GM23248 (cell line): Measurements from ENCODE around the gene HEATR5B. TPM values are rescaled to one million over a fixed set of nuclear protein-coding genes. Genes with fewer than 3 reads are reported as not detected.

Experiments used
- DNase-seq: peaks from one replicate; pipeline ENCODE4 v3.0.0-alpha.2; 2015
- H2AFZ ChIP-seq: fragments of 200-600 bp; sonication (generic); 2 replicates; pipeline ENCODE4 v1.6.1; 2016; ENCODE audit warnings: antibody characterized with exemption
- H3F3A ChIP-seq: fragments of 200-600 bp; sonication (generic); 2 replicates; pipeline ENCODE4 v1.6.1; 2016; ENCODE audit warnings: mild to moderate bottlenecking, antibody characterized with exemption, mixed run types; ENCODE audit not compliant: insufficient read depth
- H3K27ac ChIP-seq: fragments of 200-600 bp; sonication (generic); 2 replicates; pipeline ENCODE4 v1.5.1; 2016; ENCODE audit warnings: mild to moderate bottlenecking
- H3K27me3 ChIP-seq: fragments of 200-600 bp; sonication (generic); replicated peaks from 2 replicates; pipeline ENCODE4 v1.6.1; 2016; ENCODE audit warnings: mild to moderate bottlenecking; ENCODE audit not compliant: insufficient read depth
- H3K36me3 ChIP-seq: fragments of 200-600 bp; sonication (generic); 2 replicates; pipeline ENCODE4 v1.6.1; 2016; ENCODE audit warnings: low read depth, mild to moderate bottlenecking
- H3K4me1 ChIP-seq: fragments of 200-600 bp; sonication (generic); 2 replicates; pipeline ENCODE4 v1.6.1; 2016; ENCODE audit warnings: mild to moderate bottlenecking; ENCODE audit not compliant: insufficient read depth
- H3K4me2 ChIP-seq: fragments of 200-600 bp; sonication (generic); one replicate; pipeline ENCODE4 v1.6.1; 2016; ENCODE audit warnings: mild to moderate bottlenecking; ENCODE audit not compliant: unreplicated experiment
- H3K4me3 ChIP-seq: fragments of 200-600 bp; sonication (generic); 2 replicates; pipeline ENCODE4 v1.5.1; 2016; ENCODE audit warnings: mild to moderate bottlenecking
- H3K79me2 ChIP-seq: fragments of 200-600 bp; sonication (generic); 2 replicates; pipeline ENCODE4 v1.6.1; 2016; ENCODE audit warnings: mild to moderate bottlenecking; ENCODE audit not compliant: insufficient read depth
- H3K9ac ChIP-seq: fragments of 200-600 bp; sonication (generic); 2 replicates; pipeline ENCODE4 v1.6.1; 2016; ENCODE audit warnings: mild to moderate bottlenecking
- H3K9me2 ChIP-seq: fragments of 200-600 bp; sonication (generic); 2 replicates; pipeline ENCODE4 v1.6.1; 2016; ENCODE audit warnings: mixed run types, mild to moderate bottlenecking, moderate library complexity; ENCODE audit not compliant: insufficient read depth
- H3K9me3 ChIP-seq: fragments of 200-600 bp; sonication (generic); one replicate; pipeline ENCODE4 v1.6.1; 2017; ENCODE audit warnings: low read depth
- H4K20me1 ChIP-seq: fragments of 200-600 bp; sonication (generic); 2 replicates; pipeline ENCODE4 v1.6.0; 2016; ENCODE audit not compliant: insufficient read depth
- EZH2 ChIP-seq: fragments of 200-600 bp; sonication (generic); IDR thresholded peaks from 2 replicates; pipeline ENCODE4 v1.6.1; 2018; ENCODE audit warnings: antibody characterized with exemption, mild to moderate bottlenecking; ENCODE audit not compliant: insufficient read depth, poor library complexity, severe bottlenecking
- EZH2phosphoT487 ChIP-seq: fragments of 200-600 bp; sonication (generic); IDR thresholded peaks from 2 replicates; pipeline ENCODE4 v1.6.1; 2018; ENCODE audit warnings: antibody characterized with exemption, moderate library complexity, mild to moderate bottlenecking, low read depth; ENCODE audit not compliant: insufficient read depth
- WGBS, 2 experiments: methylation state at CpG; one replicate each; pipeline ENCODE4 v1.1.6; 2015 to 2017; ENCODE audit warnings: low lambda C conversion rate in 2 of 2, low coverage in 1 of 2; ENCODE audit errors: missing lambda C conversion rate in 2 of 2; 5-methylcytosine and 5-hydroxymethylcytosine counted together
- in situ Hi-C: fragments of 300-500 bp; cut with MboI; formaldehyde crosslinking; loops from 2 replicates; pipeline ENCODE4 v1.15.0; 2020
- polyA plus RNA-seq: library from polyadenylated mRNA; unstranded; fragments of >200 nt; fragmentation: Nextera tagmentation; extraction: Ambion mirVana; gene quantifications from 2 replicates; pipeline ENCODE4 v1.2.1, GENCODE V29; 2016
- total RNA-seq: library from RNA; depleted of rRNA; stranded (reverse); fragments of >200 nt; shearing (Covaris generic); gene quantifications from 2 replicates; pipeline ENCODE4 v1.2.3, GENCODE V29; 2014

Gene HEATR5B
- total and polyA plus RNA-seq, 2 experiments from 2014 or later, result 5.3 to 17.0 TPM

- no peak overlapping the region for H3K27ac ChIP-seq
- no peaks in the 10 kb centered on the region for H3K9me2 ChIP-seq
- WGBS, 2 experiments, result 89 to 100% methylated on average over 1 of the region's 1 CpG
- H4K20me1 ChIP-seq, result no peaks in the 10 kb centered on the region
- H3F3A ChIP-seq, result no peaks in the 10 kb centered on the region
- no peaks in the 10 kb centered on the region for H3K27me3 ChIP-seq
- H3K4me1 ChIP-seq, result no peaks in the 10 kb centered on the region
- TF ChIP-seq EZH2 (no peak), EZH2phosphoT487 (no peak)
- no peak overlapping the region for H3K4me3 ChIP-seq
- no peaks in the 10 kb centered on the region for H3K9me3 ChIP-seq
- in situ Hi-C loops, result no loop called here
- no peaks in the 10 kb centered on the region for H3K79me2 ChIP-seq
- H3K9ac ChIP-seq, result no peak overlapping the region
- no peak for DNase-seq
- no peak overlapping the region for H2AFZ ChIP-seq
- H3K36me3 ChIP-seq, result peaks cover 19% of the 10 kb centered on the region; the same call in 1 of the 2 replicates
- no peak overlapping the region for H3K4me2 ChIP-seq
These were observed 33.4 kb upstream of the HEATR5B start for GRCh38 chr2:37117566-37117965.

- WGBS, 2 experiments, result 67 to 68% methylated on average over 2 of the region's 2 CpGs
- Histone ChIP-seq H3K4me1 (no peaks in the 10 kb centered on the region), H3K9me3 (no peaks in the 10 kb centered on the region), H3K36me3 (peaks cover 32% of the 10 kb centered on the region), H3F3A (no peaks in the 10 kb centered on the region), H3K27ac (no peak overlapping the region), H4K20me1 (no peaks in the 10 kb centered on the region), H3K9me2 (no peaks in the 10 kb centered on the region), H3K27me3 (no peaks in the 10 kb centered on the region), H3K4me3 (no peak overlapping the region), H3K4me2 (no peak overlapping the region), H2AFZ (no peak overlapping the region), H3K9ac (no peak overlapping the region), H3K79me2 (no peaks in the 10 kb centered on the region)
- no peak for TF ChIP-seq EZH2phosphoT487
- no peak for TF ChIP-seq EZH2
- in situ Hi-C loops, result no loop called here
- no peak for DNase-seq
These were observed 27.8 kb upstream of the HEATR5B start for GRCh38 chr2:37111958-37112357.

GRCh38 chr2:37110306-37111212 lies 26.4 kb upstream of the HEATR5B start:
- TF ChIP-seq EZH2phosphoT487, result no peak
- TF ChIP-seq EZH2, result no peak
- in situ Hi-C loops, result no loop called here
- WGBS, 2 experiments, result 76 to 83% methylated on average over 4 of the region's 4 CpGs
- H2AFZ ChIP-seq, result no peak overlapping the region
- no peaks in the 10 kb centered on the region for H3K4me1 ChIP-seq
- H3K9ac ChIP-seq, result no peak overlapping the region
- peaks cover 9% of the 10 kb centered on the region; the same call in 1 of the 2 replicates for H3F3A ChIP-seq
- no peaks in the 10 kb centered on the region for H3K9me2 ChIP-seq
- no peaks in the 10 kb centered on the region for H3K9me3 ChIP-seq
- DNase-seq, result no peak
- no peaks in the 10 kb centered on the region for H3K79me2 ChIP-seq
- H3K27ac ChIP-seq, result no peak overlapping the region
- H3K36me3 ChIP-seq, result peaks cover 44% of the 10 kb centered on the region
- no peak overlapping the region for H3K4me2 ChIP-seq
- H3K27me3 ChIP-seq, result no peaks in the 10 kb centered on the region
- no peak overlapping the region for H3K4me3 ChIP-seq
- no peaks in the 10 kb centered on the region for H4K20me1 ChIP-seq

- Histone ChIP-seq H4K20me1 (no peaks in the 10 kb centered on the region), H3K79me2 (no peaks in the 10 kb centered on the region), H3K36me3 (peaks cover 46% of the 10 kb centered on the region), H3K27me3 (no peaks in the 10 kb centered on the region), H3K4me2 (no peak overlapping the region), H3K9me2 (no peaks in the 10 kb centered on the region), H3F3A (peaks cover 16% of the 10 kb centered on the region), H2AFZ (no peak overlapping the region), H3K9me3 (no peaks in the 10 kb centered on the region), H3K4me1 (peaks cover under 1% of the 10 kb centered on the region; the same call in 1 of the 2 replicates), H3K4me3 (no peak overlapping the region), H3K9ac (no peak overlapping the region), H3K27ac (no peak overlapping the region)
- no peak for DNase-seq
- in situ Hi-C loops, result no loop called here
- 79 to 89% methylated on average over 4 of the region's 4 CpGs for WGBS, 2 experiments
- TF ChIP-seq EZH2phosphoT487 (no peak), EZH2 (no peak)
These were observed 25.4 kb upstream of the HEATR5B start for GRCh38 chr2:37109523-37109922.
